GM03348 (cell line): ENCODE results near the gene DTX4.

Experiments used
- DNase-seq: peaks from one replicate; pipeline ENCODE4 v3.0.0; 2012; ENCODE audit warnings: low spot score

DTX4 gene

GRCh38 chr11:59221441-59221840 is 49.5 kb downstream of the DTX4 start:
- peak; percentile 64 for DNase-seq

- no peak for DNase-seq
These were observed 50.6 kb downstream of the DTX4 start for GRCh38 chr11:59222464-59223060.

GRCh38 chr11:59223177-59223576 is 51.2 kb downstream of the DTX4 start:
- DNase-seq: no peak

GRCh38 chr11:59223611-59224010 is 51.7 kb downstream of the DTX4 start:
- no peak for DNase-seq

- DNase-seq: peak; percentile 23
These were observed 52.5 kb downstream of the DTX4 start for GRCh38 chr11:59224351-59224928.

GRCh38 chr11:59225017-59225416 is 53.1 kb downstream of the DTX4 start:
- DNase-seq: no peak

GRCh38 chr11:59226396-59226795 is 54.5 kb downstream of the DTX4 start:
- no peak for DNase-seq

- no peak for DNase-seq
These were observed 68.4 kb downstream of the DTX4 start for GRCh38 chr11:59240322-59240721.

- DNase-seq: no peak
These were observed 71.7 kb downstream of the DTX4 start for GRCh38 chr11:59243633-59244032.

GRCh38 chr11:59247531-59248227 is 75.7 kb downstream of the DTX4 start:
- no peak for DNase-seq

GRCh38 chr11:59249535-59249934 is 77.6 kb downstream of the DTX4 start:
- DNase-seq: no peak

GRCh38 chr11:59253001-59253400 is 81.1 kb downstream of the DTX4 start:
- DNase-seq: no peak

GRCh38 chr11:59254286-59254685 is 82.4 kb downstream of the DTX4 start:
- no peak for DNase-seq

- no peak for DNase-seq
These were observed 83.3 kb downstream of the DTX4 start for GRCh38 chr11:59255281-59255680.
